Memory B cell (primary cell): ENCODE results near the gene ARL2BP.

Experiments
- ATAC-seq: fragments of 150-1000 bp; cut with Tn5 transposase; 2 replicates; pipeline ENCODE4 v1.10.0; 2021; ENCODE audit warnings: low read depth, mild to moderate bottlenecking, moderate library complexity
- DNase-seq, 2 donors: peaks; one replicate each; pipeline ENCODE4 v3.0.0; 2022; ENCODE audit warnings: low spot score in 2 of 2
- H3K27ac Mint-ChIP-seq: one replicate; pipeline ENCODE4 v1.8.0; 2022; ENCODE audit warnings: mild to moderate bottlenecking, moderate library complexity, mixed read lengths
- H3K27me3 Mint-ChIP-seq: one replicate; pipeline ENCODE4 v1.8.0; 2022; ENCODE audit warnings: mixed read lengths
- H3K36me3 Mint-ChIP-seq: one replicate; pipeline ENCODE4 v1.8.0; 2022; ENCODE audit warnings: mild to moderate bottlenecking, mixed read lengths
- H3K4me1 Mint-ChIP-seq: one replicate; pipeline ENCODE4 v1.8.0; 2022; ENCODE audit warnings: mixed read lengths
- H3K4me3 Mint-ChIP-seq: one replicate; pipeline ENCODE4 v1.8.0; 2022; ENCODE audit warnings: mild to moderate bottlenecking, moderate library complexity, mixed read lengths
- H3K9me3 Mint-ChIP-seq: one replicate; pipeline ENCODE4 v1.8.0; 2022; ENCODE audit warnings: mixed read lengths

The ARL2BP gene

DNA sequence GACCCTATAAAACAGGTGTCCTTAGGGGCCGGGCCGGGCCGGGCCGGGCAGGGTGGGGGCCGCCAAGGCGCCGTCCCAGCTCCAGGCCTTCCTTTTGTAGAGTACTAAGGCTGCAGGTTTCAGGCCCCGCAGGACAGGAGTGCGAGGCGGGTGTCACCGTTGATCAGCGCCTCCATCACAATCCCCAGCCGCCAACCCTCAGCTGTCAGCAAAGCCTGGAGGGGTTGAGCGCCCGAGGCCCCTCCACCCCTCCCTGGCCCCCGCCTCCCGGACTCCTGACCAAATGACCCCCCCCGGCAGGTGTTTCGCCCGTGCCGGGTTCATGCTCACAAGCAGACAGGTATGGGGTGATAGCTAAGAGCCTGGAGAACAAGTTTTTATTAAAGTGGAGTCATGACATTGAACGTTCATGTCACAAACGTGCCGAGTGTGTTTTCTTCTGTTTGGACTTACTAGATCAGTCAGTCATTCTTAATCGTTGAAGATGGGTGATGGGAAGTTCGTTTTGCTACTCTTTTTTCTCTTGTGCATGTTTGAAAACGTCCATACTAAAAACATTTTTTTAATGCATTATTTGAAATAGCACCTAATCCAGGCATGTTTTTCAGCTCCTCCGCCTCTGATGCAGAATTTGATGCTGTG is 534 bp downstream of the ARL2BP start:
- Mint-ChIP-seq H3K4me3 (peak overlapping the region; percentile 90), H3K36me3 (peaks cover 12% of the 10 kb centered on the region), H3K9me3 (no peaks in the 10 kb centered on the region), H3K4me1 (peaks cover 22% of the 10 kb centered on the region), H3K27me3 (no peaks in the 10 kb centered on the region), H3K27ac (peak overlapping the region; percentile 47)
- ATAC-seq = peak; percentile 7
- DNase-seq = no peak

GRCh38 chr16:57251352-57251751 is 6.3 kb downstream of the ARL2BP start:
- Mint-ChIP-seq H3K27me3 (no peaks in the 10 kb centered on the region), H3K4me3 (no peak overlapping the region), H3K9me3 (peaks cover 3% of the 10 kb centered on the region), H3K27ac (no peak overlapping the region), H3K36me3 (peaks cover 33% of the 10 kb centered on the region), H3K4me1 (no peaks in the 10 kb centered on the region)
- DNase-seq (no peak), ATAC-seq (no peak)

- H3K9me3 Mint-ChIP-seq = peaks cover 3% of the 10 kb centered on the region
Observed at GRCh38 chr16:57252148-57252721, 7.2 kb downstream of the ARL2BP start.

GRCh38 chr16:57253466-57253865 is 8.4 kb downstream of the ARL2BP start:
- H3K9me3 Mint-ChIP-seq = peaks cover 3% of the 10 kb centered on the region
- H3K27me3 Mint-ChIP-seq = no peaks in the 10 kb centered on the region
- peaks cover 33% of the 10 kb centered on the region for H3K36me3 Mint-ChIP-seq
- no peaks in the 10 kb centered on the region for H3K4me1 Mint-ChIP-seq
- no peak overlapping the region for H3K27ac Mint-ChIP-seq
- DNase-seq (no peak), ATAC-seq (no peak)
- no peak overlapping the region for H3K4me3 Mint-ChIP-seq

More at GRCh38 chr16:57252148-57252721, 7.2 kb downstream of the ARL2BP start:
- DNase-seq (no peak), ATAC-seq (no peak)
- Mint-ChIP-seq H3K27me3 (no peaks in the 10 kb centered on the region), H3K4me3 (no peak overlapping the region), H3K36me3 (peaks cover 33% of the 10 kb centered on the region), H3K27ac (no peak overlapping the region), H3K4me1 (no peaks in the 10 kb centered on the region)

DNA sequence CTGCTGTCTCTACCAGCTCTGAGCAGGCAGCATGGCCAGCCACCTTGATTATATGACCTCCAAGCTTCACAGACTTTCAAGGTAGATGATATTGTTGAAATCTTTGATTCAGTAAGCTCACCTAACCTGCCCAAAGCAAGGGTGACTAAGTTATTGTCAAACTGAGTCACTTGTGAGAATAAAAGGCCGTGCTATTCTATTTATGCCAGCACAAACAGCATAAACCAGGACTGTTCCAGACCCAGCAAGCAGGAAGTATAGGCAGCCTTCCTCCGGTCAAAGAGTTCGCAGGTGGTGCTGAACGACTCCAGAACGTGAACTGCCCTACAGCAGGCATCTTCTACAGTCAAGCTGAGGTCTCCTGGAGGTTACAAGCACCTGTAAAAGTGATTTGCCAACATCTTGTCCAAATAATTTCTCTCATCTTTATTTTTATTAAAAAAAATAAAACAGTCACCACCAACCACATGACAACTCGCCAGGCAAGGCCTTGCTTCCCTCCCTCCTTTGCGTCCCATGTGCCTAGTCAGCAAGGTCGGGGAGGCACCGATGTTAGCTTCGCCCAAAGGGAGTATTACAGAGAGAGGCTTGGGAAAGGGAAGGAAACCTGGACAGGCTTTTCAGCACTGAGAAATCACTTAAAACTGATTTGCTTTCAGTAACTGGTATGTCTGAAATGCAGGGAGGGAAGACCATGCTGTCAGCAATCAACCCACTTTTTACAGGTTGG is 10.8 kb downstream of the ARL2BP start:
- ATAC-seq = no peak
- no peak for DNase-seq
- H3K9me3 Mint-ChIP-seq = peaks cover 3% of the 10 kb centered on the region

DNA sequence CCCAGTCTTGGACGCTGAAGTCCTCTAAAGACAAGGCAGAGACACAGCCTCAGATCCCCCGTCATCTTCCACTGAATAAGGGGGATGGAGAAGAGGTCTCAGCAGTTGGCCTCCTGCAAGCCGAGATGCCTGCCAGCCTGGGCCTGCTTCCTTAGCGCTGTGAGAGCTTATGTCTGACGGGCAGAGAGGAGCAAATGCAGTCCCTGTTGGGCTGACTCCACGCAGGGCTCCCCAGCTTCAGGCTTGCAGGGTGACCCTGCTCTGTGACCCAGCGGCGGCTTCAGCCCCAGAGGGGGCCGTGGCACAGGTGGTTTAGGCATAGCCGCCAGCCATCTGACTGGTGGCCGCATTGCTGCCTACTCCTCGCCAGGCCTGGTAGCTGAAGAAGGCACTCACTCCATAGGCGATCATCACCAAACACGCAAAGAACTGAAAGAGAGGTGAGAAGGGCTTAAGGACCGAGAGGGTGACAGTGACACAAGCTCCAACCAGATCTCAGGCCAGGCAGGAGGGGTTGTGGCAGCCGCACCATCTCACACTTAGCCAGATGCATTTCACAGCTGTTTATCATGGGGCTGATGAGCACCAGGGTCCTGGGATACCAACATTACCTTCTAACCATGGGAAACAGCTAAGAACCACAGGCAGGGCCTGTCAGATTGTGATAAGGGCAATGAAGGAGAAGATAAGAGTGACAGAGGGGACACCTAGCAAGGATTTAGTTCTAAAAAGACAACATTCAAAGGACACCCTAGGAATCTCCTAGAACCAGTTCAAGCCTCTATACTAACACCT is 11.7 kb downstream of the ARL2BP start:
- Mint-ChIP-seq H3K27ac (no peak overlapping the region), H3K36me3 (peaks cover 16% of the 10 kb centered on the region)
- ATAC-seq = no peak

More for the DNA sequence above, 10.8 kb downstream of the ARL2BP start:
- no peaks in the 10 kb centered on the region for H3K27me3 Mint-ChIP-seq
- H3K36me3 Mint-ChIP-seq = peaks cover 20% of the 10 kb centered on the region
- H3K4me3 Mint-ChIP-seq = no peak overlapping the region
- H3K4me1 Mint-ChIP-seq = peaks cover 5% of the 10 kb centered on the region
- no peak overlapping the region for H3K27ac Mint-ChIP-seq

DNA sequence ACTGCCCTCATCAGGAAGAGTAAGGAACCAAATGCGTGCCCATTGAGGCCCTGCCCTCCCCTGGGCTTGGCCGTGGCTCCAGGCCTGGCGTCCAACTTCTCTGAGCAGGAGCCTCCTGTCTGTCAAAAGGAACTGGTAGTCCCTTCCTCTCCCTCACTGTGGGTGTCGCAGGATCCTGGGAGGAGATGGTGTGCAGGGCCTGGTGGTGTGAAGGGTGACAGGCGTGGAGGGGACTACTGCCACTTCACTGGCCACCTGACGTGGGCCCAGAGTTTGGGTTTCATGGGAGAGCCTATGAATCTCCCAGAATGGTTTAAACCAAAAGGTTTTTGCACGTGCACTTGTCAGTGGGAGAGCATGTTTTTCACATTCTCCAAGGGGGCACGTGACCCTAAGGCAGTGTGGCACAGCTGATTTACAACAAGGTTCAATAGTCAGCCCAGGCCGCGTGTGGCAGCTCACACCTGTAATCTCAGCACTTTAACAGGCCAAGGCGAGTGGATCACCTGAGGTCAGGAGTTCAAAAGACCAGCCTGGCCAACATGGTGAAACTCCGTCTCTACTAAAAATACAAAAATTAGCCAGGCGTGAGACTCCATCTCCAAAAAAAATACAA is 12.5 kb downstream of the ARL2BP start:
- peaks cover 5% of the 10 kb centered on the region for H3K4me1 Mint-ChIP-seq
- H3K9me3 Mint-ChIP-seq = peaks cover under 1% of the 10 kb centered on the region
- no peak overlapping the region for H3K27ac Mint-ChIP-seq
- no peaks in the 10 kb centered on the region for H3K27me3 Mint-ChIP-seq
- DNase-seq (no peak), ATAC-seq (no peak)
- H3K4me3 Mint-ChIP-seq = no peak overlapping the region
- H3K36me3 Mint-ChIP-seq = peaks cover 8% of the 10 kb centered on the region

More for the DNA sequence above, 11.7 kb downstream of the ARL2BP start:
- Mint-ChIP-seq H3K9me3 (peaks cover 3% of the 10 kb centered on the region), H3K27me3 (no peaks in the 10 kb centered on the region), H3K4me1 (peaks cover 5% of the 10 kb centered on the region), H3K4me3 (no peak overlapping the region)
- no peak for DNase-seq

DNA sequence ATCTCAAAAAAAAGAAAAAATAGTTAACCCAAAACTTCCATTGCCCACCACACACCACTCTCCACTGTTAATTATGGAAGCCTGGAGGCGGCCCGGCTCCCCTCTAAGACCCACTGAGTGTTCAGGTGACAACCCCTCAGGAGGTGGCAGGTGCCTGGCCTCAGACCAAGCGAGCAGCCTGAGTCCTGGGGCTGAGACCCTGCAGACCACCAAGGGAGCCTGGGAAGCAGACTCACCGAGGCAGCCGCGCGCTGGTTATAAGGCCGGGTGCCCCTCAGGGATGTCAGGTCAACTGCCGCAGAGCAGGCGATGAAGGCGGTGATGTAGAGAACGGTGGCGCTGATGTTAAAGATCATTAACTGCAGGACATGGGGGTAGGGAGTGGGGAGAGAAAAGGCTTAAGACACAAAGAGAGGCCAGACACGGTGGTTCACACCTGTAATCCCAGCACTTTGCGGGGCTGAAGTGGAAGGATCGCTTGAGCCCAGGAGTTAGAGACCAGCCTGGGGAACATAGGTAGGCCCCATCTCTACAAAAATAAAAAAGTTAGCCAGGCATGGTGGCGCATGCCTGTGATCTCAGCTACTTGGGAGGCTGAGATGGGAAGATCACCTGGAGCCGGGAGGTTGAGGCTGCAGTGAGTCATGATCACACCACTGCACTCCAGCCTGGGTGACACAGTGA is 13.3 kb downstream of the ARL2BP start:
- DNase-seq (no peak), ATAC-seq (no peak)
- Mint-ChIP-seq H3K27me3 (no peaks in the 10 kb centered on the region), H3K4me1 (peaks cover 5% of the 10 kb centered on the region), H3K36me3 (peaks cover 5% of the 10 kb centered on the region), H3K27ac (no peak overlapping the region), H3K9me3 (no peaks in the 10 kb centered on the region), H3K4me3 (no peak overlapping the region)

GRCh38 chr16:57258910-57259475 is 13.9 kb downstream of the ARL2BP start:
- Mint-ChIP-seq H3K9me3 (no peaks in the 10 kb centered on the region), H3K4me1 (peaks cover 5% of the 10 kb centered on the region), H3K27ac (no peak overlapping the region), H3K36me3 (peaks cover 3% of the 10 kb centered on the region), H3K4me3 (no peak overlapping the region), H3K27me3 (no peaks in the 10 kb centered on the region)
- DNase-seq (no peak), ATAC-seq (no peak)

DNA sequence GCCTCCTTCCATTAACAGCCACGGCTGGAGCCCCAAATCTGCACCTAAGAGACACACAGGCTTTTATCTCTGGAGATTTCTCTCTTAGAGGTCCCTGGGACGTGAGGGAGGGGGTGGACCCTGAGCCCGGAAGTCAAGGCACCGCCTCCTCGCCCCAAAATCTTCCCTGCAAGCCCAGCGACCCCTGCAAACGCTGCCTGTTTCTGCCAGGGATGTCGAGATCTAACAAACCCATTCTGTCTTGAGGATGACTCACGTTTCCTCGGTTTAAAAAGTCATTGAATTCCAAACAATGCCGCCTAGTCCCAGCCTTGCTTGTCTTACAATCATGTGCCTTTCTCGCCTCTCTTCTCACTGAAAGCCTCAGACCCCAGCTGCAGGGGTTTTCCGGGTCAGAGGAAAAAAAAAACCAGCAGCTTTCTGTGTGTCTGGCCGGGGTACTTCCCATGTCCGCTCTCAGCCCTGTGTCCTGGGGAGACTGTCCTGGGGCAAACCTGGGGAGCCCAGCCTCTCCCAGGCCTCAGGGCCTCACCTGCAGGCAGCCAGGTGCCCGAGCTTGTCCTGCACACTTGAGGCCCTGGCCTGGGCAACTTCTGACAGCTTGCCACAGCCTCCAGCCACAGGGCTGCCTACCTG is 15.4 kb downstream of the ARL2BP start:
- Mint-ChIP-seq H3K4me1 (peaks cover 9% of the 10 kb centered on the region), H3K36me3 (peaks cover 3% of the 10 kb centered on the region), H3K27ac (peak overlapping the region; percentile 86), H3K27me3 (no peaks in the 10 kb centered on the region), H3K4me3 (peak overlapping the region; percentile 69), H3K9me3 (no peaks in the 10 kb centered on the region)
- peak; percentile 66 for ATAC-seq
- no peak for DNase-seq

DNA sequence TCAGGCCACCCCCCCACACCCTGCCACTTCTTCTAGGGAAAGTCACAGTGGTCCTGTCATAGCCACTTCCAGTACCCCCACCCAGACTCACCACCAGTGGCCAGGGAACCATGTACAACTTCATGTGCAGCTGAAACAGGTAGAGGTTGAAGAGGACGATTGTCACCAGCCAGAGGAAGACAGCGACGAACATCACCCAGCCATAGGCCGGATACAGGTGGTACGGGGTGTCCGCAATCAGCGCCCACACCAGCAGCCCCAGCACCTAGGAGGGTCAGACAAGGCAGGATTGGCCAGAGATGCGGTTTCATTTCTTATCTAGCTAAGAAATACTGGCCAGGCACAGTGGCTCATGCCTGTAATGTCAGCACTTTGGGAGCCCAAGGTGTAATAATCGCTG is 16.7 kb downstream of the ARL2BP start:
- Mint-ChIP-seq H3K27ac (no peak overlapping the region), H3K4me1 (peaks cover 9% of the 10 kb centered on the region), H3K36me3 (no peaks in the 10 kb centered on the region), H3K4me3 (no peak overlapping the region), H3K27me3 (no peaks in the 10 kb centered on the region), H3K9me3 (no peaks in the 10 kb centered on the region)
- DNase-seq (no peak), ATAC-seq (no peak)

DNA sequence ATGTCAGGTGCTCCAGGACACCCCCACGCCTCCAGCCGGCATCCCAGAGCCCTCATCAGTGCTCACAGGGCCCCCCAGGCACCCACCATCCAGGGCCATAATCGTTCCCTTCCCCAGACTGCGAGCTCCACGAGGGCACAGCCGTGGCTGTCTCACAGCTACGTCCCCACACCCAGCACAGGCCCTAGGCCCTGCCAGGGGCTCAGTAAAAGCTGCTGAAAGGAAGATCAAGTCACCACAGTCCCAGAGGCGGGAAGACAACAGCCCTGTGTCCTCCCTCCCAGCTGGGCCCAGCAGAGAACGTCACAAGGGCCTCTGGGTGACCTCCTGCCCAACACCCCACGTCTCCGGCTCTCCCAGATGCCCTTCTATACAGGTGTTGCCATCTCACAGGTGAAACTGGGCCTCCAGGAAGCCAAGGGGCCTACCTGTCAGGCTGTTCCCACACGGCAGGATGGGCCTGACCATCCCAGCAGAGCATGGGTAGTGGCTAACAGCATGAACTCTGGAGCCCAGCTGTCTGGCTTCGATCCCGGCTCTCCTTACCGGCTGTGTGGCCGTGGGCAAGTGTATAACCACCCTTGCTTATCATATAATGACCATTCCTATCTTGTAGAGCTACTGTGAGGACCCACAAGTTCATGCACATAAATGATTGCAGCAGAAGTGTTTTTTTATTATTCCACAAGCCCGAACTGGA is 17.9 kb downstream of the ARL2BP start:
- H3K27ac Mint-ChIP-seq = peak overlapping the region; percentile 1
- no peak for ATAC-seq
- H3K27me3 Mint-ChIP-seq = no peaks in the 10 kb centered on the region
- no peaks in the 10 kb centered on the region for H3K9me3 Mint-ChIP-seq
- H3K4me1 Mint-ChIP-seq = peaks cover 9% of the 10 kb centered on the region
- no peak overlapping the region for H3K4me3 Mint-ChIP-seq
- no peak for DNase-seq
- H3K36me3 Mint-ChIP-seq = no peaks in the 10 kb centered on the region
